Neural progenitor cell (in vitro differentiated cells): Measurements from ENCODE around the gene ZNF652. TPM values are rescaled to one million over a fixed set of nuclear protein-coding genes. Genes with fewer than 3 reads are reported as not detected.

Source experiments
- DNase-seq: peaks from one replicate; pipeline ENCODE4 v3.0.0-alpha.2; 2016; ENCODE audit warnings: low spot score
- H2AFZ ChIP-seq: fragments of 200-600 bp; sonication (generic); replicated peaks from 2 replicates; pipeline ENCODE4 v1.6.1; 2016; ENCODE audit warnings: antibody characterized with exemption
- H3F3A ChIP-seq: fragments of 200-600 bp; sonication (generic); 2 replicates; pipeline ENCODE4 v1.6.1; 2016; ENCODE audit warnings: antibody characterized with exemption, low read depth
- H3K27ac ChIP-seq: fragments of 200-600 bp; sonication (generic); 2 replicates; pipeline ENCODE4 v1.5.1; 2016; ENCODE audit warnings: mild to moderate bottlenecking
- H3K27me3 ChIP-seq: fragments of 200-600 bp; sonication (generic); 2 replicates; pipeline ENCODE4 v1.6.1; 2016; ENCODE audit warnings: mild to moderate bottlenecking, moderate library complexity
- H3K36me3 ChIP-seq: fragments of 200-600 bp; sonication (generic); 2 replicates; pipeline ENCODE4 v1.5.1; 2016
- H3K4me1 ChIP-seq: fragments of 200-600 bp; sonication (generic); 2 replicates; pipeline ENCODE4 v1.6.1; 2016; ENCODE audit warnings: mixed run types
- H3K4me2 ChIP-seq: fragments of 200-600 bp; sonication (generic); 2 replicates; pipeline ENCODE4 v1.6.1; 2016
- H3K4me3 ChIP-seq: fragments of 200-600 bp; sonication (generic); 2 replicates; pipeline ENCODE4 v1.5.1; 2016
- H3K79me2 ChIP-seq: fragments of 200-600 bp; sonication (generic); 2 replicates; pipeline ENCODE4 v1.6.1; 2016; ENCODE audit warnings: low read depth
- H3K9ac ChIP-seq: fragments of 200-600 bp; sonication (generic); 2 replicates; pipeline ENCODE4 v1.6.1; 2016
- H3K9me3 ChIP-seq: fragments of 200-600 bp; sonication (generic); 2 replicates; pipeline ENCODE4 v1.5.1; 2016; ENCODE audit warnings: low read depth
- H4K20me1 ChIP-seq: fragments of 200-600 bp; sonication (generic); 2 replicates; pipeline ENCODE4 v1.6.1; 2016; ENCODE audit warnings: low read depth
- H3K27ac Mint-ChIP-seq: 3 replicates; pipeline ENCODE4 v1.8.0; 2021; ENCODE audit warnings: mixed read lengths
- H3K27me3 Mint-ChIP-seq: 2 replicates; pipeline ENCODE4 v1.8.0; 2022; ENCODE audit warnings: low read depth, mild to moderate bottlenecking, inconsistent platforms, moderate library complexity, mixed read lengths; ENCODE audit not compliant: insufficient read depth
- H3K36me3 Mint-ChIP-seq: 3 replicates; pipeline ENCODE4 v1.8.0; 2021; ENCODE audit warnings: mixed read lengths
- H3K4me1 Mint-ChIP-seq: 3 replicates; pipeline ENCODE4 v1.8.0; 2021; ENCODE audit warnings: mixed read lengths
- H3K4me3 Mint-ChIP-seq: 3 replicates; pipeline ENCODE4 v1.8.0; 2021; ENCODE audit warnings: mild to moderate bottlenecking, moderate library complexity, mixed read lengths
- H3K9me3 Mint-ChIP-seq: 3 replicates; pipeline ENCODE4 v1.8.0; 2020; ENCODE audit warnings: mixed read lengths
- EZH2 ChIP-seq: fragments of 200-600 bp; sonication (generic); IDR thresholded peaks from 2 replicates; pipeline ENCODE4 v1.6.1; 2017; ENCODE audit warnings: antibody characterized with exemption, mild to moderate bottlenecking, moderate library complexity
- EZH2phosphoT487 ChIP-seq: fragments of 200-600 bp; sonication (generic); IDR thresholded peaks from 2 replicates; pipeline ENCODE4 v1.6.1; 2017; ENCODE audit warnings: antibody characterized with exemption
- total RNA-seq: library from RNA; depleted of rRNA; stranded (reverse); fragments of >200 nt; gene quantifications from 2 replicates; pipeline ENCODE4 v1.2.3, GENCODE V29; 2015; ENCODE audit warnings: low replicate concordance
- TF ChIP-seq, protein P1 (sequence below): fragments of 200-600 bp; sonication (generic); IDR thresholded peaks from 2 replicates; pipeline ENCODE4 v1.5.1; 2017; ENCODE audit warnings: antibody characterized with exemption, mild to moderate bottlenecking

Gene ZNF652
- total RNA-seq, 1 donor from 2014 or later, result 55.7 TPM

DNA sequence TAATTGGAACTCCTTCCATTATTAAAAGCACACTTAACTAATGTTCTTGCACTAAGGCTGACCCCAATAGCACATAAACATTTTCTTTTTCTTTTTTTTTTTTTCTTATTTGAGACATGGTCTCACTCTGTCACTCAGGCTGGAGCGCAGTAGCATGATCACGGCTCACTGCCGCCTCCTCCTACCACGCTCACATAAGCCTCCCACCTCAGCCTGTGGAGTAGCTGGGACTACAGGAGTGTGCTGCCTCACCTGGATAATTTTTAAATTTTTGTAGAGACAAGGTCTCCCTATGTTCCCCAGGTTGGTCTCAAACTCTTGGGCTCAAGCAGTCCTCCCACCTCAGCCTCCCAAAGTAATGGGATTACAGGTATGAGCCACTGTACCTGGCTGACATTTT is 1.2 kb upstream of the ZNF652 start:
- no peak for DNase-seq
- H3K4me3 Mint-ChIP-seq, result peak overlapping the region; percentile 86

DNA sequence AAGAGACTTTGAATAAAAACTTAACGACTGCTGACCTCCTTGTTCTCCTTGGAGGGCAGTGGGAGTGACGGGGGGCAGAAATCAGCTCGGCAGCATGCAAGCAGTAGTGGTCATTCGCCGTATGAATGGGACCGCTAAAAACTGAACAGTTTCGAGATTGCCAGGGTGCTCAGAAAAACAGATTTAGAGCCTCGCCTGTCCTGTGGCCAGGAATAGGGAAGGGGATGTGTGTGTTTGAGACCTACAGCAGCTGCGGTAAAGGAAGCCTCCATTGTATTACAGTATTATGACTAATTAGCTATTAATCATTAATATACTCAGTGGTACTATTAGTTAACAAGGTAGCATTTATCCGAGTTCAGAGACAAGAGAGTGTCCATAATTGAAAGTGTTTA is 670 bp upstream of the ZNF652 start:
- Histone ChIP-seq H3K4me1 (peaks cover 25% of the 10 kb centered on the region), H3K4me3 (peak overlapping the region; percentile 97), H3K27me3 (no peaks in the 10 kb centered on the region), H3K4me2 (peak overlapping the region; percentile 91), H3K27ac (no peak overlapping the region), H3K9ac (no peak overlapping the region), H4K20me1 (peaks cover 38% of the 10 kb centered on the region), H3K79me2 (peaks cover 39% of the 10 kb centered on the region), H3F3A (peaks cover 20% of the 10 kb centered on the region), H2AFZ (peak overlapping the region; percentile 97), H3K36me3 (no peaks in the 10 kb centered on the region), H3K9me3 (no peaks in the 10 kb centered on the region)
- H3K4me3 Mint-ChIP-seq, result peak overlapping the region; percentile 86
- TF ChIP-seq, protein P1, sequence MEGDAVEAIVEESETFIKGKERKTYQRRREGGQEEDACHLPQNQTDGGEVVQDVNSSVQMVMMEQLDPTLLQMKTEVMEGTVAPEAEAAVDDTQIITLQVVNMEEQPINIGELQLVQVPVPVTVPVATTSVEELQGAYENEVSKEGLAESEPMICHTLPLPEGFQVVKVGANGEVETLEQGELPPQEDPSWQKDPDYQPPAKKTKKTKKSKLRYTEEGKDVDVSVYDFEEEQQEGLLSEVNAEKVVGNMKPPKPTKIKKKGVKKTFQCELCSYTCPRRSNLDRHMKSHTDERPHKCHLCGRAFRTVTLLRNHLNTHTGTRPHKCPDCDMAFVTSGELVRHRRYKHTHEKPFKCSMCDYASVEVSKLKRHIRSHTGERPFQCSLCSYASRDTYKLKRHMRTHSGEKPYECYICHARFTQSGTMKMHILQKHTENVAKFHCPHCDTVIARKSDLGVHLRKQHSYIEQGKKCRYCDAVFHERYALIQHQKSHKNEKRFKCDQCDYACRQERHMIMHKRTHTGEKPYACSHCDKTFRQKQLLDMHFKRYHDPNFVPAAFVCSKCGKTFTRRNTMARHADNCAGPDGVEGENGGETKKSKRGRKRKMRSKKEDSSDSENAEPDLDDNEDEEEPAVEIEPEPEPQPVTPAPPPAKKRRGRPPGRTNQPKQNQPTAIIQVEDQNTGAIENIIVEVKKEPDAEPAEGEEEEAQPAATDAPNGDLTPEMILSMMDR, result no peak
- TF ChIP-seq EZH2phosphoT487 (no peak), EZH2 (no peak)
- H3K9me3 Mint-ChIP-seq, result no peaks in the 10 kb centered on the region
- H3K27ac Mint-ChIP-seq, result no peak overlapping the region
- DNase-seq, result no peak
- no peaks in the 10 kb centered on the region for H3K36me3 Mint-ChIP-seq
- H3K27me3 Mint-ChIP-seq, result no peaks in the 10 kb centered on the region
- H3K4me1 Mint-ChIP-seq, result peaks cover 28% of the 10 kb centered on the region

More for the DNA sequence above, 1.2 kb upstream of the ZNF652 start:
- H3F3A ChIP-seq, result peaks cover 20% of the 10 kb centered on the region
- no peak overlapping the region for H3K9ac ChIP-seq
- peak overlapping the region; percentile 97 for H3K4me3 ChIP-seq
- no peaks in the 10 kb centered on the region for H3K36me3 ChIP-seq
- peaks cover 25% of the 10 kb centered on the region for H3K4me1 ChIP-seq
- peaks cover 32% of the 10 kb centered on the region for H4K20me1 ChIP-seq
- H3K27me3 ChIP-seq, result no peaks in the 10 kb centered on the region
- no peak overlapping the region for H3K27ac Mint-ChIP-seq
- peaks cover 24% of the 10 kb centered on the region for H3K4me1 Mint-ChIP-seq
- H3K27me3 Mint-ChIP-seq, result no peaks in the 10 kb centered on the region
- no peak overlapping the region for H2AFZ ChIP-seq
- H3K9me3 Mint-ChIP-seq, result no peaks in the 10 kb centered on the region
- no peaks in the 10 kb centered on the region for H3K36me3 Mint-ChIP-seq
- H3K79me2 ChIP-seq, result peaks cover 33% of the 10 kb centered on the region
- H3K9me3 ChIP-seq, result no peaks in the 10 kb centered on the region
- no peak overlapping the region for H3K27ac ChIP-seq
- H3K4me2 ChIP-seq, result peak overlapping the region; percentile 91
- TF ChIP-seq, protein P1, result no peak
- TF ChIP-seq EZH2 (no peak), EZH2phosphoT487 (no peak)

DNA sequence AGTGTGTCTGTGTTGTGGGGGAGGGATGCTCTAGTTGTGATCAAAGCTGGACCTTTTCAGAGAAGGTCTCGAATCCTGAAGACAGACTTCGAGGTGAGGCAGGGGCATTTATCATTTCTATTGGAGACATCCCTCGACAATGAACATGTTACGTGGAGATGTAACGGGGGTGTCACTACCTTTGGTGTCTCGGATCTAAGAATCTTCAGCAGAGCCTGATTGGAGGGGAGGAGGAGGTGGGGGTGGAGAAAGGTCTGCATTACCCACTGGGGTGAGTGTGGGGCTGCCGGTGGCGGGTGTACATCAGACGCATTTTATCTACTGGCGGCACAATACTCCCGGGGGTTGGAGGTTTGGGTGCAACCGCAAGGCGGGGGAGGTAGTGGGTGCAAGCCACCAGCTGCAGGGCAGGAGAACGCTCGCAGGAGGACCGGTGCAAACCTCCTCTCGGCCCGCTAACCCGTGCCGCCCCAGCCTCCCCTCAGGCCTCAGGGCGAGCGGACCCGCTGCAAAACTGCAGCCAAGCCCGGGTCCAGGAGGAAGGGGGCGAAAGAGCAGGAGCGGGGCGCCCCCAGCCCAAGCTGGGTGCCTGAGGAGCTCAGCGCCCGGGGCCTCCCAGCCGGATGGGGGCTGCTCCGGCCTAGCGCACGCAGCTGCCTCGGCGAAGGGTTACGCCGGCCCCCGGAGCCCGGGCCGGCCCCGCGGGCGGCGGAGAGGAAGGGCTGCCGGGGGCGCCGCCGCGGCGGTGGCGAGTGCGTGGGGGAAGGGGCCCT is 735 bp downstream of the ZNF652 start:
- Histone ChIP-seq H3K27me3 (no peaks in the 10 kb centered on the region), H2AFZ (peak overlapping the region; percentile 43), H3K4me1 (peaks cover 25% of the 10 kb centered on the region), H3K27ac (peak overlapping the region; percentile 92), H3F3A (peaks cover 20% of the 10 kb centered on the region), H3K9me3 (no peaks in the 10 kb centered on the region), H3K4me3 (peak overlapping the region; percentile 97), H4K20me1 (peaks cover 49% of the 10 kb centered on the region), H3K36me3 (no peaks in the 10 kb centered on the region), H3K4me2 (peak overlapping the region; percentile 91), H3K9ac (peak overlapping the region; percentile 89), H3K79me2 (peaks cover 53% of the 10 kb centered on the region)
- Mint-ChIP-seq H3K4me1 (peaks cover 31% of the 10 kb centered on the region), H3K27ac (peak overlapping the region; percentile 93), H3K27me3 (no peaks in the 10 kb centered on the region), H3K9me3 (no peaks in the 10 kb centered on the region), H3K4me3 (peak overlapping the region; percentile 97), H3K36me3 (no peaks in the 10 kb centered on the region)
- no peak for TF ChIP-seq EZH2
- TF ChIP-seq, protein P1, result no peak
- DNase-seq, result no peak
